Tibial nerve (tissue), 4 donors: ENCODE data around the gene KNG1. TPM values are rescaled to one million over a fixed set of nuclear protein-coding genes. Genes with fewer than 3 reads are reported as not detected.
"Not testable (repeated sequence)": the region's sequence is repeated elsewhere in the genome, so short reads cannot be mapped to it uniquely, and the experiment has no call there.

ENCODE experiments used
- DNase-seq, 2 donors: peaks; one replicate each; pipeline ENCODE4 v3.0.0-alpha.2; 2019; ENCODE audit warnings: low spot score in 2 of 2
- H3K27ac ChIP-seq, 4 donors: fragments of 200-600 bp; sonication (generic) in 3 of 4; one replicate each; pipeline ENCODE4 v1.5.1; 2017 to 2019; ENCODE audit warnings: mild to moderate bottlenecking in 1 of 4
- H3K27me3 ChIP-seq, 2 donors: fragments of 200-600 bp; sonication (generic) in 1 of 2; one replicate each; pipeline versions ENCODE4 v1.5.1 to v1.6.0; 2017 to 2019
- H3K36me3 ChIP-seq, 3 donors: fragments of 200-600 bp; sonication (generic); one replicate each; pipeline ENCODE4 v1.5.1; 2018 to 2019
- H3K4me1 ChIP-seq, 4 donors: fragments of 200-600 bp; sonication (generic) in 3 of 4; one replicate each; pipeline ENCODE4 v1.5.1; 2017 to 2019
- H3K4me3 ChIP-seq, 4 donors: fragments of 200-600 bp; sonication (generic) in 3 of 4; one replicate each; pipeline ENCODE4 v1.5.1; 2017 to 2019; ENCODE audit warnings: mild to moderate bottlenecking in 1 of 4, moderate library complexity in 1 of 4
- H3K9me3 ChIP-seq, 4 donors: fragments of 200-600 bp; sonication (generic) in 3 of 4; one replicate each; pipeline ENCODE4 v1.5.1; 2017 to 2019
- CTCF ChIP-seq, 5 experiments: fragments of 200-600 bp in 3 of 5; fragments of 450-650 bp in 2 of 5; sonication (generic) in 3 of 5; IDR thresholded peaks; one replicate each; pipeline ENCODE4 v1.5.1; 2016 to 2019; ENCODE audit warnings: antibody characterized with exemption in 5 of 5, mild to moderate bottlenecking in 3 of 5, moderate library complexity in 2 of 5
- EP300 ChIP-seq, 2 donors: sonication (generic); formaldehyde crosslinking; IDR thresholded peaks; one replicate each; pipeline ENCODE4 v1.6.1; 2017; ENCODE audit warnings: antibody characterized with exemption in 2 of 2, mild to moderate bottlenecking in 1 of 2
- POLR2A ChIP-seq, 2 donors: fragments of 450-650 bp; IDR thresholded peaks; one replicate each; pipeline ENCODE4 v1.6.1; 2017; ENCODE audit warnings: antibody characterized with exemption in 2 of 2, mild to moderate bottlenecking in 2 of 2, moderate library complexity in 2 of 2
- WGBS, 2 donors: methylation state at CpG; one replicate each; pipeline ENCODE4 v1.1.5; 2018; 5-methylcytosine and 5-hydroxymethylcytosine counted together
- total RNA-seq, 4 donors: library from RNA; depleted of rRNA; stranded (reverse); fragments of >200 nt; gene quantifications; one replicate each; pipeline ENCODE4 v1.1.0, GENCODE V29; 2016

The KNG1 gene
- total RNA-seq, 4 donors from 2014 or later = not detected

- H3K27me3 ChIP-seq = no peaks in the 10 kb centered on the region
- H3K27ac ChIP-seq = no peak overlapping the region
- no peaks in the 10 kb centered on the region for H3K4me1 ChIP-seq
- no peaks in the 10 kb centered on the region for H3K36me3 ChIP-seq
- TF ChIP-seq EP300 (IDR thresholded peaks at IDR 0.05) (no peak), CTCF (IDR thresholded peaks at IDR 0.05) (no peak), POLR2A (IDR thresholded peaks at IDR 0.05) (no peak)
- H3K9me3 ChIP-seq = no peaks in the 10 kb centered on the region
- no peak for DNase-seq
- no peak overlapping the region for H3K4me3 ChIP-seq
These were observed 38.6 kb upstream of the KNG1 start for GRCh38 chr3:186678604-186679003.

- Histone ChIP-seq H3K4me1 (no peaks in the 10 kb centered on the region), H3K4me3 (no peak overlapping the region), H3K27ac (no peak overlapping the region), H3K9me3 (no peaks in the 10 kb centered on the region), H3K27me3 (no peaks in the 10 kb centered on the region), H3K36me3 (no peaks in the 10 kb centered on the region)
- 48 to 59% methylated on average over 1 of the region's 1 CpG for WGBS, 2 donors
- TF ChIP-seq POLR2A (IDR thresholded peaks at IDR 0.05) (no peak), CTCF (IDR thresholded peaks at IDR 0.05) (no peak), EP300 (IDR thresholded peaks at IDR 0.05) (no peak)
- no peak for DNase-seq
These were observed 38.0 kb upstream of the KNG1 start for GRCh38 chr3:186679151-186679550.

- 72 to 77% methylated on average over 1 of the region's 1 CpG for WGBS, 2 donors
- Histone ChIP-seq H3K36me3 (no peaks in the 10 kb centered on the region), H3K27me3 (peaks cover 0 to 5% of the 10 kb centered on the region in 2 donors), H3K4me1 (no peaks in the 10 kb centered on the region), H3K4me3 (no peak overlapping the region), H3K9me3 (peaks cover 0 to 9% (median 0%) of the 10 kb centered on the region in 4 donors), H3K27ac (no peak overlapping the region)
- no peak for DNase-seq
- no peak for TF ChIP-seq EP300 (IDR thresholded peaks at IDR 0.05)
These were observed 36.3 kb upstream of the KNG1 start for GRCh38 chr3:186680869-186681268.

- Histone ChIP-seq H3K36me3 (no peaks in the 10 kb centered on the region), H3K9me3 (peaks cover 0 to 9% (median 0%) of the 10 kb centered on the region in 4 donors), H3K27ac (no peak overlapping the region), H3K4me1 (no peaks in the 10 kb centered on the region), H3K27me3 (peaks cover 0 to 5% of the 10 kb centered on the region in 2 donors), H3K4me3 (no peak overlapping the region)
- DNase-seq = no peak
- WGBS, 2 donors = 68 to 77% methylated on average over 3 of the region's 3 CpGs
- TF ChIP-seq CTCF (IDR thresholded peaks at IDR 0.05) (no peak), POLR2A (IDR thresholded peaks at IDR 0.05) (no peak), EP300 (IDR thresholded peaks at IDR 0.05) (no peak)
These were observed 34.3 kb upstream of the KNG1 start for GRCh38 chr3:186682812-186683211.

GRCh38 chr3:186683979-186684378 is 33.2 kb upstream of the KNG1 start:
- 44 to 51% methylated on average over 3 of the region's 3 CpGs for WGBS, 2 donors
- no peak overlapping the region for H3K4me3 ChIP-seq
- no peak overlapping the region for H3K27ac ChIP-seq
- no peak for TF ChIP-seq POLR2A (IDR thresholded peaks at IDR 0.05)
- no peak for TF ChIP-seq EP300 (IDR thresholded peaks at IDR 0.05)
- no peak for TF ChIP-seq CTCF (IDR thresholded peaks at IDR 0.05)
- H3K4me1 ChIP-seq = no peaks in the 10 kb centered on the region
- DNase-seq = no peak
- H3K36me3 ChIP-seq = no peaks in the 10 kb centered on the region
- peaks cover 0 to 5% of the 10 kb centered on the region in 2 donors for H3K27me3 ChIP-seq
- H3K9me3 ChIP-seq = peaks cover 0 to 9% (median 0%) of the 10 kb centered on the region in 4 donors

- not testable (repeated sequence) for DNase-seq, H3K27me3 ChIP-seq, H3K27ac ChIP-seq, H3K9me3 ChIP-seq, H3K36me3 ChIP-seq, H3K4me3 ChIP-seq, H3K4me1 ChIP-seq
- WGBS, 2 donors = 82 to 90% methylated on average over 2 of the region's 2 CpGs
These were observed 30.7 kb upstream of the KNG1 start for GRCh38 chr3:186686475-186686874.
